Suprapubic skin (tissue), 4 donors: ENCODE measurements around the gene FRMD4A. TPM values are rescaled to one million over a fixed set of nuclear protein-coding genes. Genes with fewer than 3 reads are reported as not detected.

ENCODE experiments used
- DNase-seq, 2 donors: peaks; one replicate each; pipeline ENCODE4 v3.0.0-alpha.2; 2019; ENCODE audit warnings: low spot score in 2 of 2
- H3K27ac ChIP-seq: fragments of 200-600 bp; sonication (generic); one replicate; pipeline ENCODE4 v1.5.1; 2019
- H3K27me3 ChIP-seq: fragments of 200-600 bp; sonication (generic); one replicate; pipeline ENCODE4 v1.5.1; 2019
- H3K36me3 ChIP-seq: fragments of 200-600 bp; sonication (generic); one replicate; pipeline ENCODE4 v1.5.1; 2019
- H3K4me1 ChIP-seq: fragments of 200-600 bp; sonication (generic); one replicate; pipeline ENCODE4 v1.5.1; 2019
- H3K4me3 ChIP-seq: fragments of 200-600 bp; sonication (generic); one replicate; pipeline ENCODE4 v1.5.1; 2019; ENCODE audit warnings: mild to moderate bottlenecking
- H3K9me3 ChIP-seq: fragments of 200-600 bp; sonication (generic); one replicate; pipeline ENCODE4 v1.5.1; 2019
- CTCF ChIP-seq, 2 donors: fragments of 200-600 bp in 1 of 2; fragments of 450-650 bp in 1 of 2; sonication (generic) in 1 of 2; IDR thresholded peaks; one replicate each; pipeline ENCODE4 v1.5.1; 2016 to 2019; ENCODE audit warnings: antibody characterized with exemption in 2 of 2, mild to moderate bottlenecking in 1 of 2, moderate library complexity in 1 of 2
- EP300 ChIP-seq: sonication (generic); formaldehyde crosslinking; IDR thresholded peaks from one replicate; pipeline ENCODE4 v1.6.1; 2017; ENCODE audit warnings: antibody characterized with exemption
- POLR2A ChIP-seq, 2 donors: fragments of 450-650 bp; IDR thresholded peaks; one replicate each; pipeline ENCODE4 v1.6.1; 2017; ENCODE audit warnings: antibody characterized with exemption in 2 of 2, mild to moderate bottlenecking in 2 of 2, moderate library complexity in 2 of 2
- POLR2AphosphoS5 ChIP-seq, 3 donors: sonication (generic); formaldehyde crosslinking; IDR thresholded peaks; one replicate each; pipeline ENCODE4 v1.6.1; 2017; ENCODE audit warnings: antibody characterized with exemption in 3 of 3
- WGBS: methylation state at CpG from one replicate; pipeline ENCODE4 v1.1.5; 2018; 5-methylcytosine and 5-hydroxymethylcytosine counted together
- total RNA-seq, 4 donors: library from RNA; depleted of rRNA; stranded (reverse); fragments of >200 nt; gene quantifications; one replicate each; pipeline ENCODE4 v1.1.0, GENCODE V29; 2016

The FRMD4A gene
- total RNA-seq, 4 donors from 2014 or later = 27.4 to 86.3 (median 58.0) TPM

- WGBS = 90% methylated on average over 8 of the region's 8 CpGs
- H3K4me1 ChIP-seq = peaks cover 11% of the 10 kb centered on the region
- no peak for TF ChIP-seq EP300
- no peak for TF ChIP-seq CTCF (IDR thresholded peaks at IDR 0.05)
- no peak for TF ChIP-seq POLR2AphosphoS5 (IDR thresholded peaks at IDR 0.05)
- no peak for TF ChIP-seq POLR2A (IDR thresholded peaks at IDR 0.05)
Measured at GRCh38 chr10:13943735-13944398, 386.9 kb downstream of the FRMD4A start.

GRCh38 chr10:13942035-13942434 lies 388.7 kb downstream of the FRMD4A start:
- no peak for TF ChIP-seq CTCF (IDR thresholded peaks at IDR 0.05)
- TF ChIP-seq POLR2AphosphoS5 (IDR thresholded peaks at IDR 0.05) = no peak
- TF ChIP-seq POLR2A (IDR thresholded peaks at IDR 0.05) = no peak
- no peak for TF ChIP-seq EP300
- WGBS = 63% methylated on average over 5 of the region's 5 CpGs
- H3K36me3 ChIP-seq = no peaks in the 10 kb centered on the region

More at GRCh38 chr10:13943735-13944398, 386.9 kb downstream of the FRMD4A start:
- H3K9me3 ChIP-seq = no peaks in the 10 kb centered on the region
- no peaks in the 10 kb centered on the region for H3K36me3 ChIP-seq
- no peaks in the 10 kb centered on the region for H3K27me3 ChIP-seq
- no peak for DNase-seq
- no peak overlapping the region for H3K4me3 ChIP-seq
- H3K27ac ChIP-seq = no peak overlapping the region

GRCh38 chr10:13939391-13939790 lies 391.3 kb downstream of the FRMD4A start:
- no peak for TF ChIP-seq POLR2AphosphoS5 (IDR thresholded peaks at IDR 0.05)
- TF ChIP-seq POLR2A (IDR thresholded peaks at IDR 0.05) = no peak
- TF ChIP-seq EP300 = no peak
- no peak for TF ChIP-seq CTCF (IDR thresholded peaks at IDR 0.05)
- no peak for DNase-seq
- H3K4me1 ChIP-seq = peaks cover 2% of the 10 kb centered on the region
- no peaks in the 10 kb centered on the region for H3K9me3 ChIP-seq
- H3K27me3 ChIP-seq = no peaks in the 10 kb centered on the region
- no peaks in the 10 kb centered on the region for H3K36me3 ChIP-seq
- no peak overlapping the region for H3K4me3 ChIP-seq
- no peak overlapping the region for H3K27ac ChIP-seq

More at GRCh38 chr10:13942035-13942434, 388.7 kb downstream of the FRMD4A start:
- no peak for DNase-seq
- Histone ChIP-seq H3K4me3 (no peak overlapping the region), H3K27me3 (no peaks in the 10 kb centered on the region), H3K9me3 (no peaks in the 10 kb centered on the region), H3K27ac (no peak overlapping the region), H3K4me1 (peaks cover 11% of the 10 kb centered on the region)

- H3K9me3 ChIP-seq = no peaks in the 10 kb centered on the region
- peaks cover 2% of the 10 kb centered on the region for H3K4me1 ChIP-seq
- no peak overlapping the region for H3K27ac ChIP-seq
- no peak for DNase-seq
- H3K36me3 ChIP-seq = no peaks in the 10 kb centered on the region
- no peak overlapping the region for H3K4me3 ChIP-seq
- 43% methylated on average over 8 of the region's 8 CpGs for WGBS
- TF ChIP-seq EP300 = no peak
- no peak for TF ChIP-seq POLR2AphosphoS5 (IDR thresholded peaks at IDR 0.05)
- TF ChIP-seq CTCF (IDR thresholded peaks at IDR 0.05) = no peak
- TF ChIP-seq POLR2A (IDR thresholded peaks at IDR 0.05) = no peak
- H3K27me3 ChIP-seq = no peaks in the 10 kb centered on the region
Measured at GRCh38 chr10:13938950-13939349, 391.8 kb downstream of the FRMD4A start.

GRCh38 chr10:13936826-13937225 lies 393.9 kb downstream of the FRMD4A start:
- Histone ChIP-seq H3K4me3 (no peak overlapping the region), H3K27me3 (no peaks in the 10 kb centered on the region), H3K27ac (no peak overlapping the region), H3K36me3 (no peaks in the 10 kb centered on the region), H3K9me3 (no peaks in the 10 kb centered on the region), H3K4me1 (peaks cover 2% of the 10 kb centered on the region)
- no peak for TF ChIP-seq POLR2A (IDR thresholded peaks at IDR 0.05)
- TF ChIP-seq POLR2AphosphoS5 (IDR thresholded peaks at IDR 0.05) = no peak
- TF ChIP-seq EP300 = no peak
- TF ChIP-seq CTCF (IDR thresholded peaks at IDR 0.05) = no peak
- DNase-seq = no peak
- WGBS = 80% methylated on average over 2 of the region's 2 CpGs
